Bone marrow (tissue), 2 donors: Measurements from ENCODE around the gene BORCS5.

Experiments
- DNase-seq, 2 donors: peaks; one replicate each; lab custom pipeline; 2025; lab: John Stamatoyannopoulos, UW

Gene BORCS5

DNA sequence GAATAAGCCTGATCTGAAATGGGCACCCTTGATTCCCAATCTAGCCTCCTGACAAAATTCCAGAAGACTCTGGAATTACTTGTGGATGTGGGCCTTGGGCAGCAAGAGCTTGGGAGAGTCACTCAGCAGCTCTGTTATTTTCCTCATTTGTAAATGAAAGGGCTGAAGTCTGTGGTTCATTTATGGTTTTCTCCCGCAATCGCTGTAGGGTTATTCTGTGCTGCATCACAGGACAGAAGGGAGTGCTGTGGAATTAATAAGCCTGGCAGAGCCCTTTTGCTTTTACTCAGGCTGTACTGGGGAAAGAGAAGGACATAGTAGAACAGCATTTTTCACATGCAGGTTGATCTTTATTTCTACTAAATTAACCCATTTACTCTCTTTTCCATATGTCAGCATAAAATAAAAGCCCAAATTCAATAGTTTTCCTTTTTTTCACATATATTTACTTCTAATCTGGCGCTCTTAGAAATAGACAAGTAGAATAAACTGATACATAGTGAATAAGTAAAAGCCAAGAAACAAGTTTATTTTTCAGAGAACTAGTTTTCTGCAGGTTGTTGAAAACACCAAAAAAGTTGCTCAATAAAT lies 156.6 kb downstream of the BORCS5 start:
- DNase-seq: no peak

GRCh38 chr12:12518464-12518845 lies 161.6 kb downstream of the BORCS5 start:
- no peak for DNase-seq

- no peak for DNase-seq
These were observed 162.0 kb downstream of the BORCS5 start for GRCh38 chr12:12518919-12519318.
